Tibial nerve (tissue), 4 donors: Measurements from ENCODE around the gene TMEM82. TPM values are rescaled to one million over a fixed set of nuclear protein-coding genes. Genes with fewer than 3 reads are reported as not detected.

Experiments
- DNase-seq, 2 donors: peaks; one replicate each; pipeline ENCODE4 v3.0.0-alpha.2; 2019; ENCODE audit warnings: low spot score in 2 of 2
- H3K27ac ChIP-seq, 4 donors: fragments of 200-600 bp; sonication (generic) in 3 of 4; one replicate each; pipeline ENCODE4 v1.5.1; 2017 to 2019; ENCODE audit warnings: mild to moderate bottlenecking in 1 of 4
- H3K27me3 ChIP-seq, 2 donors: fragments of 200-600 bp; sonication (generic) in 1 of 2; one replicate each; pipeline versions ENCODE4 v1.5.1 to v1.6.0; 2017 to 2019
- H3K36me3 ChIP-seq, 3 donors: fragments of 200-600 bp; sonication (generic); one replicate each; pipeline ENCODE4 v1.5.1; 2018 to 2019
- H3K4me1 ChIP-seq, 4 donors: fragments of 200-600 bp; sonication (generic) in 3 of 4; one replicate each; pipeline ENCODE4 v1.5.1; 2017 to 2019
- H3K4me3 ChIP-seq, 4 donors: fragments of 200-600 bp; sonication (generic) in 3 of 4; one replicate each; pipeline ENCODE4 v1.5.1; 2017 to 2019; ENCODE audit warnings: mild to moderate bottlenecking in 1 of 4, moderate library complexity in 1 of 4
- H3K9me3 ChIP-seq, 4 donors: fragments of 200-600 bp; sonication (generic) in 3 of 4; one replicate each; pipeline ENCODE4 v1.5.1; 2017 to 2019
- CTCF ChIP-seq, 5 experiments: fragments of 200-600 bp in 3 of 5; fragments of 450-650 bp in 2 of 5; sonication (generic) in 3 of 5; IDR thresholded peaks; one replicate each; pipeline ENCODE4 v1.5.1; 2016 to 2019; ENCODE audit warnings: antibody characterized with exemption in 5 of 5, mild to moderate bottlenecking in 3 of 5, moderate library complexity in 2 of 5
- EP300 ChIP-seq, 2 donors: sonication (generic); formaldehyde crosslinking; IDR thresholded peaks; one replicate each; pipeline ENCODE4 v1.6.1; 2017; ENCODE audit warnings: antibody characterized with exemption in 2 of 2, mild to moderate bottlenecking in 1 of 2
- POLR2A ChIP-seq, 2 donors: fragments of 450-650 bp; IDR thresholded peaks; one replicate each; pipeline ENCODE4 v1.6.1; 2017; ENCODE audit warnings: antibody characterized with exemption in 2 of 2, mild to moderate bottlenecking in 2 of 2, moderate library complexity in 2 of 2
- WGBS, 2 donors: methylation state at CpG; one replicate each; pipeline ENCODE4 v1.1.5; 2018; 5-methylcytosine and 5-hydroxymethylcytosine counted together
- total RNA-seq, 4 donors: library from RNA; depleted of rRNA; stranded (reverse); fragments of >200 nt; gene quantifications; one replicate each; pipeline ENCODE4 v1.1.0, GENCODE V29; 2016

Gene TMEM82
- total RNA-seq, 4 donors from 2014 or later: not detected

GRCh38 chr1:15757575-15758342, 15.5 kb downstream of the TMEM82 start:
- Histone ChIP-seq H3K27ac (peak overlapping the region in 3 of 4 donors; percentile 72 to 82 (median 80)), H3K27me3 (peaks cover 0 to 39% of the 10 kb centered on the region in 2 donors), H3K4me1 (peaks cover 0 to 53% (median 24%) of the 10 kb centered on the region in 4 donors), H3K36me3 (no peaks in the 10 kb centered on the region), H3K4me3 (peak overlapping the region; percentile 32 to 65 (median 50)), H3K9me3 (no peaks in the 10 kb centered on the region)
- TF ChIP-seq POLR2A (IDR thresholded peaks at IDR 0.05) (no peak), CTCF (IDR thresholded peaks at IDR 0.05) (no peak), EP300 (IDR thresholded peaks at IDR 0.05) (no peak)
- no peak for DNase-seq
- WGBS, 2 donors: 17 to 21% methylated on average over 15 to 23 of the region's 24 CpGs

- TF ChIP-seq POLR2A (IDR thresholded peaks at IDR 0.05) (no peak), EP300 (IDR thresholded peaks at IDR 0.05) (no peak)
- no peak for DNase-seq
- 0 to 2% methylated on average over 3 to 10 of the region's 58 CpGs for WGBS, 2 donors
- peak within 1 kb of the TSS; percentile 32 to 65 (median 50) for H3K4me3 ChIP-seq
- no peaks in the 10 kb centered on the region for H3K36me3 ChIP-seq
- H3K27ac ChIP-seq: peak within 1 kb of the TSS; percentile 18 to 82 (median 76)
- peaks cover 0 to 53% (median 24%) of the 10 kb centered on the region in 4 donors for H3K4me1 ChIP-seq
- H3K27me3 ChIP-seq: peaks cover 0 to 39% of the 10 kb centered on the region in 2 donors
- H3K9me3 ChIP-seq: no peaks in the 10 kb centered on the region
Measured at GRCh38 chr1:15758343-15758931, 16.1 kb downstream of the TMEM82 start, which contains the start of gene FBLIM1. Gene FBLIM1 (plus strand): TSS chr1:15758795. CDS start chr1:15764984, 6,189 bp downstream.

GRCh38 chr1:15758953-15759661, 16.8 kb downstream of the TMEM82 start:
- WGBS, 2 donors: 13 to 23% methylated on average over 7 to 27 of the region's 58 CpGs
- no peaks in the 10 kb centered on the region for H3K9me3 ChIP-seq
- H3K27me3 ChIP-seq: peaks cover 0 to 39% of the 10 kb centered on the region in 2 donors
- H3K27ac ChIP-seq: peak overlapping the region; percentile 18 to 82 (median 76)
- DNase-seq: no peak
- no peak for TF ChIP-seq EP300 (IDR thresholded peaks at IDR 0.05)
- no peak for TF ChIP-seq CTCF (IDR thresholded peaks at IDR 0.05)
- no peak for TF ChIP-seq POLR2A (IDR thresholded peaks at IDR 0.05)
- peaks cover 0 to 53% (median 24%) of the 10 kb centered on the region in 4 donors for H3K4me1 ChIP-seq
- H3K36me3 ChIP-seq: no peaks in the 10 kb centered on the region
- peak overlapping the region; percentile 32 to 65 (median 50) for H3K4me3 ChIP-seq

GRCh38 chr1:15760520-15761211, 18.4 kb downstream of the TMEM82 start:
- Histone ChIP-seq H3K4me1 (peaks cover 0 to 53% (median 24%) of the 10 kb centered on the region in 4 donors), H3K27me3 (peaks cover 0 to 39% of the 10 kb centered on the region in 2 donors), H3K27ac (peak overlapping the region in 3 of 4 donors; percentile 57 to 82 (median 80)), H3K9me3 (no peaks in the 10 kb centered on the region), H3K36me3 (peaks cover 0 to 3% (median 0%) of the 10 kb centered on the region in 3 donors), H3K4me3 (peak overlapping the region in 2 of 4 donors; percentile 2 to 4)
- 25 to 30% methylated on average over 12 of the region's 12 CpGs for WGBS, 2 donors
- DNase-seq: no peak
- TF ChIP-seq CTCF (IDR thresholded peaks at IDR 0.05): no peak
- peak in 1 of 2 donors; percentile 17 for TF ChIP-seq EP300 (IDR thresholded peaks at IDR 0.05)
